WERI-Rb-1 (cell line): ENCODE results near the gene PTGFR.

ENCODE experiments used
- DNase-seq: peaks from one replicate; pipeline ENCODE4 v3.0.0-alpha.2; 2020
- H3K27ac ChIP-seq: fragments of 250-450 bp; sonication (Bioruptor Pico); 2 replicates; pipeline ENCODE4 v1.5.1; 2020; ENCODE audit warnings: mild to moderate bottlenecking, moderate library complexity
- H3K27me3 ChIP-seq: fragments of 250-450 bp; sonication (Bioruptor Pico); 2 replicates; pipeline ENCODE4 v1.5.1; 2021; ENCODE audit warnings: mild to moderate bottlenecking, low read depth, moderate library complexity; ENCODE audit not compliant: insufficient read depth, severe bottlenecking
- H3K36me3 ChIP-seq: fragments of 250-450 bp; sonication (Bioruptor Pico); 2 replicates; pipeline ENCODE4 v1.5.1; 2020; ENCODE audit warnings: mild to moderate bottlenecking, moderate library complexity
- H3K4me3 ChIP-seq: 2 replicates; pipeline ENCODE4 v1.5.1; 2011; ENCODE audit warnings: low read depth, mild to moderate bottlenecking, control low read depth, low read length
- H3K9me3 ChIP-seq: fragments of 250-450 bp; sonication (Bioruptor Pico); 2 replicates; pipeline ENCODE4 v1.5.1; 2021; ENCODE audit warnings: mild to moderate bottlenecking, moderate library complexity; ENCODE audit not compliant: severe bottlenecking
- CTCF ChIP-seq: IDR thresholded peaks from 2 replicates; pipeline ENCODE4 v1.5.1; 2011; ENCODE audit warnings: low read depth, mild to moderate bottlenecking, control low read depth, inconsistent platforms, low read length

PTGFR gene

GRCh38 chr1:78520216-78520615 is 29.4 kb downstream of the PTGFR start:
- Histone ChIP-seq H3K27me3 (no peaks in the 10 kb centered on the region), H3K36me3 (no peaks in the 10 kb centered on the region), H3K4me3 (no peak overlapping the region), H3K27ac (no peak overlapping the region), H3K9me3 (no peaks in the 10 kb centered on the region)
- no peak for TF ChIP-seq CTCF
- no peak for DNase-seq

- Histone ChIP-seq H3K36me3 (no peaks in the 10 kb centered on the region), H3K4me3 (no peak overlapping the region), H3K9me3 (no peaks in the 10 kb centered on the region), H3K27me3 (no peaks in the 10 kb centered on the region), H3K27ac (no peak overlapping the region)
- no peak for TF ChIP-seq CTCF
- DNase-seq: peak; percentile 43
Measured at GRCh38 chr1:78520843-78521242, 30.1 kb downstream of the PTGFR start.

GRCh38 chr1:78522136-78522535 is 31.4 kb downstream of the PTGFR start:
- TF ChIP-seq CTCF: no peak
- Histone ChIP-seq H3K27me3 (no peaks in the 10 kb centered on the region), H3K9me3 (no peaks in the 10 kb centered on the region), H3K4me3 (no peak overlapping the region), H3K36me3 (no peaks in the 10 kb centered on the region), H3K27ac (no peak overlapping the region)
- no peak for DNase-seq

GRCh38 chr1:78526496-78526895 is 35.7 kb downstream of the PTGFR start:
- no peak for DNase-seq
- H3K27me3 ChIP-seq: no peaks in the 10 kb centered on the region
- TF ChIP-seq CTCF: no peak
- no peak overlapping the region for H3K27ac ChIP-seq
- no peaks in the 10 kb centered on the region for H3K36me3 ChIP-seq
- H3K9me3 ChIP-seq: no peaks in the 10 kb centered on the region
- no peak overlapping the region for H3K4me3 ChIP-seq

- Histone ChIP-seq H3K4me3 (no peak overlapping the region), H3K27me3 (no peaks in the 10 kb centered on the region), H3K36me3 (no peaks in the 10 kb centered on the region), H3K27ac (no peak overlapping the region), H3K9me3 (no peaks in the 10 kb centered on the region)
- TF ChIP-seq CTCF: no peak
- DNase-seq: no peak
Measured at GRCh38 chr1:78527706-78528105, 36.9 kb downstream of the PTGFR start.

- Histone ChIP-seq H3K27me3 (no peaks in the 10 kb centered on the region), H3K9me3 (no peaks in the 10 kb centered on the region), H3K4me3 (no peak overlapping the region), H3K27ac (no peak overlapping the region), H3K36me3 (no peaks in the 10 kb centered on the region)
- TF ChIP-seq CTCF: no peak
- DNase-seq: no peak
Measured at GRCh38 chr1:78533527-78533926, 42.8 kb downstream of the PTGFR start.
